Fibroblast of skin of right biceps (primary cell): ENCODE results near the gene MAST3.
A peak's percentile ranks its signal among the peaks of the same experiment; 100 is the strongest.
"Not testable (repeated sequence)": the region's sequence is repeated elsewhere in the genome, so short reads cannot be mapped to it uniquely, and the experiment has no call there.

Experiments used
- DNase-seq: peaks from one replicate; pipeline ENCODE4 v3.0.0-alpha.2; 2013

MAST3 gene

GRCh38 chr19:18141031-18141430 lies 43.5 kb downstream of the MAST3 start:
- DNase-seq = no peak

DNA sequence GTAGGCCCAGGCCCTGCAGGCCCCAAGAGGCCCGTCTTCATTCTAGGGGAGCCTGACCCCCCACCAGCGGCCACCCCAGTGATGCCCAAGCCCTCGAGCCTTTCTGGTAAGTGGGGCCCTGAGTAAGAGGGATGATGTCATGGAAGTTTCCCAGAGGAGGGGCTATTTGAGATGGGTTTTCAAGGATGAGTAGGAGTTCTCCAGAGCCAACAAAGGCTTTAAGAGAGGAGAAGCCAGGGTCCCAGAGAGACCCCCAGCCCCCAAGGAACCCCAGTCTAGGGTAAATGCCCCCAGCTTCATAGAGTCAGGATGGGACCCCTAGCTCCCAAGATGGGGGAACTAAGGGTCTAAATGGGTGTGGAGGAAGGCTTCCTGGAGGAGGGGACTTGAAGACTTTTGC lies 46.3 kb downstream of the MAST3 start:
- DNase-seq = no peak

- no peak for DNase-seq
Measured at GRCh38 chr19:18144361-18144760, 46.8 kb downstream of the MAST3 start.

DNA sequence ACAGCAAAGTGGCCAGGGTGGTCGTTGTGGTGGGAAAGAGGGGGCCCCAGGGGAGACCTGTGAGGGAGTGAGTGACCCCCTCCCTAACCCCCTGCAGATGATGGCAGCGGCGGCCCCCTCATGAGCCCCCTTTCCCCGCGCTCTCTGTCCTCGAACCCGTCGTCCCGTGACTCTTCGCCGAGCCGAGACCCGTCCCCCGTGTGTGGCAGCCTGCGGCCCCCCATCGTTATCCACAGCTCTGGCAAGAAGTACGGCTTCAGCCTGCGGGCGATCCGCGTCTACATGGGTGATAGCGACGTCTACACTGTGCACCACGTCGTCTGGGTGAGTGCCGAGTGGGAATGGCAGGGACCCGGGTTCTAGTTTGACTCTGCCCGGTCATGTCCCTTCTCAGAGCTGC lies 47.3 kb downstream of the MAST3 start:
- no peak for DNase-seq

- no peak for DNase-seq
Measured at GRCh38 chr19:18145391-18145999, 47.9 kb downstream of the MAST3 start.

- no peak for DNase-seq
Measured at GRCh38 chr19:18147396-18147795, 49.8 kb downstream of the MAST3 start.

DNA sequence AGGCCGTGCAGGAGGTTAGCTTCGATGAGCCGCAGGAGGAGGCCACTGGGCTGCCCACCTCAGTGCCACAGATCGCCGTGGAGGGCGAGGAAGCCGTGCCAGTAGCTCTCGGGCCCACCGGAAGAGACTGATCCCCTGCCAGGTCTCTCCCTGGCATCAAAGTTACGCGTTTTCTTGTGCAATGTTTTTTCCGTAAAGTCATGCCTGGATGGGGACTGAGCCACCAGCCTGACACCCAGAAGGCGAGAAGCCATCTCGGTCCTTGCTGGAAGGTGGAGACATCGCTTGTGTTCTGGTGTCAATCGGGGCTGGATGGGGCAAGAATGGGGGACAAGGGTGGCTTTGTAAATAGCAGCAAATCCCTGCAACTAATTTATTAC lies 52.0 kb downstream of the MAST3 start:
- no peak for DNase-seq

- no peak for DNase-seq
Measured at GRCh38 chr19:18150776-18151624, 53.4 kb downstream of the MAST3 start.

DNA sequence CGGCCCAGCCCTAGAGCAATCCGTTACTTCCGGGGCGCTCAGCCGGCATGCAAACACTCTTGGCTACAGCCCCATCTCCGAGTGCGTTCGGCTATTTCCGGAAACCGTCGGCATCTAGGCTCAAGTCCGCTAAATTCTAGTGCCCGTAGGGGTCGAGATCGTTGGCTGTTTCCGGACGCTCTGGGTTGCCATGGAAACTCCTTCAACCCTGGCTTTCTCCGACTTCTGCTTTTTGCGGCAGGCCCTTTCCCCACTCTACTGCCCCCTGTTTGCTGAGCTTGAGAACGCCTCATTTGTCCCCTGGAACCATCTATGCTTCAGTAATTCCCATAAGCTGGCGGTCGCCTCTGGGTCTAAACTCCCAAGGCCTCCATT lies 54.9 kb downstream of the MAST3 start:
- peak; percentile 98 for DNase-seq

GRCh38 chr19:18152817-18153555 lies 55.4 kb downstream of the MAST3 start, which contains the start of gene PIK3R2:
PIK3R2 (plus strand) TSS chr19:18153163; CDS start chr19:18155880, 2,717 bp downstream.
- DNase-seq = peak; percentile 98

DNA sequence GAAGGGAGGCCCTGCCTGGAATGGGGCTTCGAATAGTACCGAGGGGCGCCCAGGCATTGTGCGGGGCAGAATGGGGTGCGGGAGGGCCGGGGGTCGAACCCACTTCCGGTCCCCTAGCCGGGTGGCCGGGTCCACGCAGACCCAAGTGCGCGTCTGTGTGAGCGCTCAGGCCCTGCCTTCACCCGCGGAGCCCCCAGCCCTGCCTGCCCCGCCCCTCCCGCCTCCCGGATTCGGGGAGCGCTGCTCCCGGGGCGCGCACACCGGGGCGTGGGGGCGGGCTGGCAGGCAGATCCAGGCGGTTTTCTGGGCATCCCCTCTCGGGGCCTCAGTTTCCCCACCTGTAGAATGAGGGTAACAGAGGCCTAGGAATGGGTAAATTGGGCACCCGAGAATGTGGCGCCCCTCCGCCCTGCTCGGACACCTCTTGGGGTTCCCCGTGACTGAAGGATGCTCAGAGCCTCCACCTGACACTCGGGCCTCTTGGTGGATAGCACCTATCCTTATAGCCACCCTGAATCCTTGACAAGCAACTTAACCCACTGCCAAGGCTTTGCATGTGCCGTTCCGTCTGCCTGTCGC lies 56.1 kb downstream of the MAST3 start:
- no peak for DNase-seq

DNA sequence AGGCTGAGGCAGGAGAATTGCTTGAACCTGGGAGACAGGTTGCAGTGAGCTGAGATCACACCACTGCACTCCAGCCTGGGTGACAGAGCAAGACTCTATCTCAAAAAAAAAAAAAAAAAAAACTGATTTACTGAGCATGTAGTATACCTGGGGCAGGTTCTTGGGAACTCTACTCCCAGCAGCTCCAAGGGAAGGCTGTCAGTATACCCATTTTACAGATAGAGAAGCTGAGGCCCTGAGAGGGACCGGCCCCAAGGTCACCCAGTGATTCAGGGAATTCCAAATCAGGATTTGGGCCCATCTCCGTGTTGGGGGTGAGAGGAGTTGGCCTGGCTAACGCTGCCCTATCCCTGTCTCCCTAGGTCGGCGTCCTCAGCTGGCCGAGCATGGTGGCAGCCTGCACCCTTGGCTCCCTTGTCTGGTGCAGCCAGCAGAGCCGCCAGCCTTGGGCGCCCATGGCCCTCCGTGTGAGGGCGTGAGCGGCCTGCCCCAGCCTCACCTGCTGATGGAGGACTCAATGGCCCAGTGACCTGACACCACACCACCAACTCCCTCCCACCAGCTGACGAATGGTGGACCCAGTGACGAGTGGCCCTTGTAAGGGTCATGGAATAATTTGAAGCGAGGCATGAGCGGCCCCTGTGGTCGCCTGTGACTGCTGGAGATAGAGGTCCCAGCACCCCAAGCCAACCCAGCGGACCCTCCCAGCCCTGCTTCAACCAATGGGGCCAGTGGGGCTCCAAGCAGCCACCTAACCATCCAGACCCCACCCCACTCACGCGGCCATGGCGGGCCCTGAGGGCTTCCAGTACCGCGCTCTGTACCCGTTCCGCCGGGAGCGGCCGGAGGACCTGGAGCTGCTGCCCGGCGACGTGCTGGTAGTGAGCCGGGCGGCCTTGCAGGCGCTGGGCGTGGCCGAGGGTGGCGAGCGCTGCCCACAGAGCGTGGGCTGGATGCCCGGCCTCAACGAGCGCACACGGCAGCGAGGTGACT lies 57.8 kb downstream of the MAST3 start:
- DNase-seq = no peak

DNA sequence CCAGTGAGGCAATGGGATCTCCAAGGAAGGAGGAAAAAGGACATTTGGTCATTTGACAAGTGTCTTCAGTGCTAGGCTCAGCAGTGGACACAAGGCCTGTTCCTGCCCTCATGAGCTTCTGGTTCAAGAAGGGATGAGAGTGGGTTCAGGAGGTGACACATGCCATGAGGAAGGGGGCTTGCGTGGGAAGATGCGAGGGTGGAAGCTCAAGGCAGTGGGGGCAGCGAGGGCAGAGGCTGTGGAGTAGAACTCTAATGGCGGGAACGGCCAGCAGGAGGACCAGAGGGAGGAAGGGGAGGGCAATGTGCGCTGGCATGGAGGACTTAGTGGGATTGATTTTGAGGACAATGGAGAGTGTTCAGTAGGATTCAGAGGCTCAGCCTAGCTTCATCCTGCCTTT lies 58.7 kb downstream of the MAST3 start:
- no peak for DNase-seq

DNA sequence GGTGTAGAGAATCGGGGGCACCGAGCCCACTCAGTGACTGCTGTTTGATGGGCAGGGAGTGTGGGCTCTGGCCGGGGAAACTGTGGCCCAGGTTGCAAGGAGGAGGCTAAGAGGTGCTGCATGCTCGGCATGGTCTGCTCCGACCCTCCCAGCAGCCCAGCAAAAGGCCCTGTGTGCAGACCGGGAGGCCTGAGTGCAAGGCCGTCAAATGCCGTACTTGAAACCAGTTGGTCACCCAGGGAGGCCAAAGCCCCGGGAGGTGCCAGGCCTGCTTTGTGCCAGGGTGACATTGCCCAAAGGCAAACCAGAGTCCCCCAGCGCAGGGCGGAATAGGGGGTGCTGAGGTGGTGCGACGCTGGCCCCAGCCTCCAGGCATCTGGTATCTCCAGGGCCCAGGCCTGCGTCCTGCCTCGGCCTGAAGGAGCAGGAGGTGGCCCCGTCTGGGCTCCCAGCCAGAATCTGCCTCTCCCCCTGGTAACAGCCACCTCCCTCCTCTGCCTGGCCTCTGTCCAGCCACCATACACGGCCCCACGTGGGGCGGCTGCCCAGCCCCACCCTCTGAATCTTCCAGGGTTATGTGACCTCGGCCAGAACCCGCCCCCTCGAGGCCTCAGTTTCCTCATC lies 59.4 kb downstream of the MAST3 start:
- DNase-seq = peak; percentile 63

- DNase-seq = no peak
Measured at GRCh38 chr19:18157465-18158063, 60.0 kb downstream of the MAST3 start.

- DNase-seq = no peak
Measured at GRCh38 chr19:18158467-18158866, 60.9 kb downstream of the MAST3 start.

DNA sequence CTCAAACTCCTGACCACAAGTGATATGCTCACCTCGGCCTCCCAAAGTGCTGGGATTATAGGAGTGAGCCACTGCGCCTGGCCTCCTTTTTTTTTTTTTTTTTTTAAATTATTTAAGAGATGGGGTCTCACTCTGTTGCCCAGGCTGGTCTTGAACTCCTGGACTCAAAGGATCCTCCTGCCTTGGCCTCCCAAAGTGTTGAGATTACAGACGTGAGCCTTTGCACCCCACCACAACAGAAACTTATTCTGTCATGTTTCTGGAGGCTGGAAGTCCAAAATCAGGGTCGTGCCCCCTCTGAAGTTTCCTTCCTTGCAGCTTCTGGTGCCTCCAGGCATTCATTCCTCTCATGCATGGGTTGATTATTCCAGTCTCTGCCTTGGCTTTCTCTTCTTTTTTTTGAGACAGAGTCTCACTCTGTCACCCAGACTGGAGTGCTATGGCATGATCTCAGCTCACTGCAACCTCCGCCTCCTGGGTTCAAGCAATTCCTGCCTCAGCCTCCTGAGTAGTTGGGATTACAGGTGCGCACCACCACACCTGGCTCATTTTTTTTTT lies 61.6 kb downstream of the MAST3 start:
- not testable (repeated sequence) for DNase-seq

DNA sequence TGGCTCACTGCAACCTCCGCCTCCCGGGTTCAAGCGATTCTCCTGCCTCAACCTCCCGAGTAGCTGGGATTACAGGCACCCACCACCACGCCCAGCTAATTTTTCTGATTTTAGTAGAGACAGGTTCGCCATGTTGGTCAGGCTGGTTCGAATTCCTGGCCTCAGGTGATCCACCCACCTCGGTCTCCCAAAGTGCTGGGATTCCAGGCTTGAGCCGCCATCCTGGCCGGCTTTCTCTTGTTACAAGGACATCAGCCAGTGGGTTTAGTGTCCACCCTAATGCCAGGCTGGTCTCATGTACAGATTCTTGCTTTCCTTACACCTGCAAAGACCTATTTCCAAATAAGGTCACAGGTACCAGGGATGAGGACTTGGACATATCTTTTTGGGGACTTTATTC lies 62.2 kb downstream of the MAST3 start:
- no peak for DNase-seq

DNA sequence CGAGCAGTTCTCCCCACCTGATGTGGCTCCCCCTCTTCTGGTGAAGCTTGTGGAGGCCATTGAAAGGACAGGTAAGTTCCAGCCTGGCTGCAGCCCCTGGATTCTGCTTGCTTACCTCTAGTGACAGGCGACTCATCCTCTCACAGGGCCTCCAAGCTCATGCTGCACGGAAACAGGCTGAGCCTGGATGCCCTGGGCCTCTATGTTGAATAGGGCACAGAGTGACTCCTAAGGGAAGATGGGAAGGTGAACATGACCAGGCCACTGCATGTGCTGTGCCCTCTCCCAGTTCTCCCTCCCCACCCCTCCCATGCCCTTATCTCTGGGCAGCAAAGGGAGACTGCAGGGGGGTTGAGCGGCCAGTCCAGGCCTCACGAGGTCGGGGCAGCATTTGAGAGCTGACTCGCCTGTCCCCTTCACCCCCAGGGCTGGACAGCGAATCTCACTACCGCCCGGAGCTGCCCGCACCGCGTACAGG lies 63.0 kb downstream of the MAST3 start:
- DNase-seq = no peak

DNA sequence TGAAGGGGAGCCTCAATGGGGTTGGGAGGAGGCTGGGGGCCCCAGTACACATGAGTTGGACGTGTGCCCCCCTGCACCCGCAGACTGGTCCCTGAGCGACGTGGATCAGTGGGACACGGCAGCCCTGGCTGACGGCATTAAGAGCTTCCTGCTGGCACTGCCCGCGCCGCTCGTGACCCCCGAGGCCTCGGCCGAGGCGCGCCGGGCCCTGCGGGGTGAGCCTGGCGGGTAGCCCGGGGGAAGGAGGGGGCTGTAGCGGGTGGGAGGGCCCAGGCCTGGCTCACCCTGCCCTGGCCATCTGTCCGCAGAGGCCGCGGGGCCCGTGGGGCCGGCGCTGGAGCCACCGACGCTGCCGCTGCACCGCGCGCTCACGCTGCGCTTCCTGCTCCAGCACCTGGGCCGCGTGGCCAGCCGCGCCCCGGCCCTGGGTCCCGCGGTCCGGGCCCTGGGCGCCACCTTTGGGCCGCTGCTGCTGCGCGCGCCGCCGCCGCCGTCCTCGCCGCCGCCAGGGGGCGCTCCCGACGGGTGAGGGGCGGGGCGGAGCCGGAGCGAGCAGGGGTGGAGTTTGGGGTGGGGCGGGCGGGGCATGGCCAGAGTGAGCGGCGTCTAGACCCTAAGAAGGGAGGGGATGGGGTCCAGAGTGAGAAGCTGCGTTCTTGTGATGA lies 63.5 kb downstream of the MAST3 start:
- peak; percentile 66 for DNase-seq
